KOPT-K1 (cell line): ENCODE data around the gene RNF220.

Experiments used
- H3K27ac ChIP-seq: fragments of 200-600 bp; sonication (generic); 2 replicates; pipeline ENCODE4 v1.5.1; 2016; ENCODE audit warnings: antibody characterized with exemption, mild to moderate bottlenecking, low read depth, low read length; ENCODE audit not compliant: poor library complexity, severe bottlenecking
- H3K36me3 ChIP-seq: fragments of 200-600 bp; sonication (generic); 2 replicates; pipeline ENCODE4 v1.5.1; 2017; ENCODE audit warnings: antibody characterized with exemption, mild to moderate bottlenecking, low read length, moderate library complexity; ENCODE audit not compliant: insufficient read depth
- H3K9me3 ChIP-seq: fragments of 200-600 bp; sonication (generic); 2 replicates; pipeline ENCODE4 v1.5.1; 2017; ENCODE audit warnings: antibody characterized with exemption, low read length, mild to moderate bottlenecking; ENCODE audit not compliant: insufficient read depth, poor library complexity, severe bottlenecking

The RNF220 gene

DNA sequence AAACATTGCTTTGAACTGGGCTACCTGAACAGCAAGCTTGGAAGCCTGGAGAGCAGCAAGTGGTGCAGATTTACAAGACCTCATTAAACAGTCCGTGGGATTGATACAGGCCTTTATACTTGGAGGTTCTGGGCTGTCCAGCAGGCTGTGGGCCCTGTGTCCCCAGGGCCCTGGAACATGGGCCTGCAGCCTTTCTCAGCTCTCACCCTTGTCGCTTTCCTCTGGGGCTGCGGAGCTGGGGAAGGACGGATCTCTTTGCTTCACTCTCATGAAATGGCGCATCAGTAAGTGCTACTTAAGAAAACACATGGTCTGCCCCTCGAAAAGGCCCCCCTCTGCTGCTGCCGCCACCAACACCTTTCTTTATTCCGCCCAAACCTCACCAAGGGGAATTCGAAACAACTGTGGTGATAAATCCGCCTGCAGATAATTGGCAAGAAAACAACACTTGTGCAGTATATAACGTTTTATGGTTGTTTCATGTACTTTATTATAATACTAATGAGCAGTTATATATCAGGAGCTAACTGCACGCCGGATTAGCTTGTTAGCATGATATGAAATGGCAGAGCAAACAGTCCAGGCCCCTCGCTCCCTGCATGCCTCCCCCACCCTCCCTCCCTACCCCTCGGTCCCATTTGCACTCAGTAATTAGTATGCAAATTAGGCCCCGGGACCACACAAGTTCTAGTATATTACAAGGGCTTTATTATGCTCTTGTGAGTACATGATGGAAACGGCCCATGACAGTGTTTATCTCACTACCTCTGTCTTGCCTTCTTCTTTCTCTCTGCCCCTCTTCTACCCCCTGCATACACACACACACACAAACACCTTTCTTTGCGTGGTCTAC, 131.5 kb downstream of the RNF220 start:
- Histone ChIP-seq H3K27ac (no peak overlapping the region), H3K9me3 (no peaks in the 10 kb centered on the region), H3K36me3 (no peaks in the 10 kb centered on the region)

DNA sequence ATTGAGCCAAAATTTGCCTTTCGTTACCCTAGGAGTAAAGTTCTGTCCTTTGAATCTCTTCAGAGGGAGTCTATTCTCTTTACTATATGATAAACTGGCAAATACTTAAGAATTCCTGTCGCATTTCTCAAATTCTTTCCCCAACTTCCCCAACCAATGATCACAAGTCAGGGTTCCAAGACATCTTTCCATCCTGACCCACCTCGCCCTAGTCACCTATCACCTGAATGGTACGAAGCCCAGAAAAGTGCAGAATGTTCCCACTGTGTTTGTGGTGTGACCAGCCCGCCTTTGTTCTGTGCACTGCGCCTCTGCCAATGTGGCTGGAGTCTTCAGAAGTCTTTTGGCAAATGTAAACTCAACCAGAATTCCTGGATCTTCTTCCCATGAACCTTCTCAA, 132.5 kb downstream of the RNF220 start:
- no peaks in the 10 kb centered on the region for H3K36me3 ChIP-seq
- no peaks in the 10 kb centered on the region for H3K9me3 ChIP-seq
- no peak overlapping the region for H3K27ac ChIP-seq

DNA sequence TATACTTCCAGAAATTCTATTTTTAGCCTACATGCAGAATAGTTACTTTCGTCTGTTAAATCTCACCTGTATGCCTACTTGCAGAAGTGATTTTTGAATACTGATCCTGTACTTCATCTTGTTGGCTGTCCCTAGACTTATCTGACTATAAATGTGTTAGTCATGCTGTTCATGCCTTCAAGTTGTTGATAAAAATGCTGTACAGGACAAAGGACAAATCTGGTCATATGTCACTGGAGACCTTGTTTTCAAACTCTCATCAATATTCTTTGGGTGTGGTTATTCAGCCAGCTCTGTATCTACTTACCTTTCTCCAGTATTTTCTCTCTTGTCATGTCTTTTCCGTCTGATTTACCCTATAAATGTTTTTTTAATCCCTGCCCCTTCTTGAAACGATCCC, 132.9 kb downstream of the RNF220 start:
- Histone ChIP-seq H3K27ac (no peak overlapping the region), H3K36me3 (no peaks in the 10 kb centered on the region), H3K9me3 (no peaks in the 10 kb centered on the region)

DNA sequence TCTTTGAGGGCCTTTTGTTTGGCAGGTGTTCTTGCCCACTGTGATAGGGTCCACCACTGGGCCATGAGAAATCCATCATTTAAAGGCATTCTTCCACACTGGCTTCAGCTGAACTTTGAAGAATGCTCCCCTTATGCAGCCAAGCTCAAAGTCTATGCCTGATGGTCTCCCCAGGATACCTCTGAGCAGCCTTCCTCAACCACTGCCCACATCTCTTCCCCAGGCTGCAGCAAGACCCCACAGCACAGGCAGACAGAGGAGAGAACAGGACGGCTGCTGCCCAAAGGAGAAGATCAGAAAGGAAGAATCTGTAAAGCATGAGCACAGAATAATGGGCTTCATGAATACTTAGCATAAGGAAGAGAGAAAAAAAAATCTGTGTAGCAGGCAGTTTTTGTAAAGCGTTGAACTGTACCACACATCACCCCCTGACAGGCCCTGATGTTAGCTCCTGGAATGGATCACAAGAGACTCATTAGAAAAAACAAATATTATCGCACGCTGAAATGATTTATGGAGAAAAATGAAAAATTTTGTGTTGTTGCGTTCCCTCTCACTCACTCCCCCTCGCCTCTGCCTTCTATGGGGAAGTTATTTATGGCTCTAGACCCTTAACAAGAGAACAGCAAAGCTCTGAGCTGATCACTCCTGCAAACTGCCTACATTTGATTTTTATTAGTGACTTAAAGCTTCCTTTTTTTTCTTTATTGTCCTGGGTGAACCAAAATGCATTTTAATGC, 135.1 kb downstream of the RNF220 start:
- H3K27ac ChIP-seq: no peak overlapping the region
- no peaks in the 10 kb centered on the region for H3K9me3 ChIP-seq
- H3K36me3 ChIP-seq: no peaks in the 10 kb centered on the region

DNA sequence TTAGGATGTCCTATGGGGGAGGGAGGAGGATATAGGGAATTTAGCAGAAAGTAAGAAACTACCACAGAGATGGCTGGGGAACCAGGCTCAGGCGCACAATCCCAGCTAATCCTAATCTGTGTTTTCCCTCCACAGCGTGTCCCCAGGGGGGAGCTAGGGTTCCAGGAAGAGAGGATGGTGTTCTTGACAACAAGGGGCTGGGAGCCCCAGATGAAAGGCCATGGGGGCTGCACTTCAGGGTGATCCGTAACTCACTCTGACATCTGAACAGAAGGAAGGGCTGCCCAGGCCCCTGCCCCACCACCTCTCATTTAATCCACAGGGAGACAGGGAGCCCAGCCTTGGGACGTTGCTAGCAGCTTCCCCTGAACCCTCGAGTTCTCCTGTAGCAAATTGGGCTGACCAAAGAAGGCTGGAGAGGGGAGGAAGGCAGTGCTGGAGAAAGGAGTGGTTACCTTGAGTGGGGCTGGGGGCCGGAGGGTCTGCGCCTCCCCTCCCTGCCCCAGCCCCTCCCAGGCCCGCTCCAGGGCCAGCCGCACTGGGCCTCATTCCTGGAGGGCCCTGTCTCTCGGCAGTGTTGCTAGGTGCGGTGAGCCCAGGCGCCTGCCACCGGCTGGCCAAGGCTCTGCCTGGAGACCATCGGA, 137.5 kb downstream of the RNF220 start:
- no peaks in the 10 kb centered on the region for H3K9me3 ChIP-seq
- no peak overlapping the region for H3K27ac ChIP-seq
- H3K36me3 ChIP-seq: no peaks in the 10 kb centered on the region

DNA sequence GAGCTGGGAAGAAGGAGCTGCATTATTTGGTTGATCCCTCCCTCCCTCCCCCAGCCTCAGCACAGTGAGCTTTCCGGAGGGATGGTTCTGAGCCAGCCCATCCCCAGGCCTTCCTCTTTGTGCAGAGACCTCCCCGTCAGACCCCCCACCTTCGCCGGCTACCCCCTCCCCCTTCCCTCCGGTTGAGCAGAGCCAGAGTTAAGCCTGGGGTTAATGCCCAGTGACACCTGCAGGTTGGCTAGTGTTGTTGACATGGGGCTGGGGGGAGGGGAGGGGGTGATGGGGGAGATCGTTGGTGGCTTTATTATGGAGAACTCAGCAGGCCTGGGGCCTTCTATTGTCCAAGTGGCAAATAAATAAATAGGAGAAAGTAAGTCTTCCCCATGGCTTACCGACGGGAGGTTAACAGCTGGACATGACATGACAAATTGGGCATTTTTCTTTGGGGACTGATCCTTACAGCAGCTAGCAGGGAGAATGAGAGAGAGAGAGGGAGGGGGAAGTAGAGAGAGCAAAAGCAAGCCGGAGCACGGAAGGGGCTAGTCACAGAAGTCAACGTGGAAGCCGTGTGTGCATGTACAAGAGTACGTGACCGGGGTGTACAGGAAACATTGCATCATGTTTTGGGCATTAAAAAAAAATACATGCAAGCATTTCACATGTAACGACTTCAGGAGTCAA, 138.1 kb downstream of the RNF220 start:
- Histone ChIP-seq H3K9me3 (no peaks in the 10 kb centered on the region), H3K27ac (no peak overlapping the region), H3K36me3 (no peaks in the 10 kb centered on the region)

DNA sequence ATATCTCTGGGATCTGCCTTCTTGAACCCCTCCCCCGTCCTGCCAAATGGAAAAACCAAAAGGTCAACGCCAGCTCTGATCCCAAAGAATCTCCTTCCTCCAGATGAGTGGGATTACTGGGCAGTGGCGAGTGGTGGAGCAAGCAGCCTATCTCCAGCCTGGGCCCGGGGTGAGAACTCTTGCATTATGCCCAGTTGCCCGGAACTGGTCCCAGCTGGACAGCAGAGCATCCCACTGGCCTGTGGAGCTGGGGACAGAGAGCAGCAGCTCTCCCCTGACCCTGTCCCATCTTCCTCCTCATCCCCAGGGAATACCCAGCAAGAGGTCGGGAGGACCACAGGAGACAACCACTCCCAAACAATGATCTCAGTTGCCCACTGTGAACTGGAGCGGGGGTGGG, 138.7 kb downstream of the RNF220 start:
- no peaks in the 10 kb centered on the region for H3K9me3 ChIP-seq
- no peak overlapping the region for H3K27ac ChIP-seq
- H3K36me3 ChIP-seq: no peaks in the 10 kb centered on the region

DNA sequence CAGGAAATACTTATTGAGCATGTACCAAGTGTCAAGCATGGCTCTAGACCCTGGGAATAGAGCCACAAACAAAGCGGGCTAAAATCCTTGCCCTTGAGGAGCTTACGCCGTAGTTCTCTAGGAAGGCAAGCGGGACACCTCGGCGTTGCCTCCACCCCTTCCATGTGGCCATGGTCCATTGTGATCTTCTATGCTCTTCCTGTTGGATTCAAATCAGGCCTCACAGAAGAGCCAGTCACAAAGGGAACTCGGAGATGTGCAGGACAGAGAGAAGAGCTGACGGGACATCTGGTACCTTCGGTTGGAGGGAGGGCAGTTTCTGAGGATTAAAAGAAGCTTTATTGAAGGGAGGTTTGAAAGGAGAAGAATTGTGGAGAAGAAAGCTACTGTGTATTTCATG, 139.9 kb downstream of the RNF220 start:
- Histone ChIP-seq H3K36me3 (no peaks in the 10 kb centered on the region), H3K27ac (no peak overlapping the region), H3K9me3 (no peaks in the 10 kb centered on the region)

DNA sequence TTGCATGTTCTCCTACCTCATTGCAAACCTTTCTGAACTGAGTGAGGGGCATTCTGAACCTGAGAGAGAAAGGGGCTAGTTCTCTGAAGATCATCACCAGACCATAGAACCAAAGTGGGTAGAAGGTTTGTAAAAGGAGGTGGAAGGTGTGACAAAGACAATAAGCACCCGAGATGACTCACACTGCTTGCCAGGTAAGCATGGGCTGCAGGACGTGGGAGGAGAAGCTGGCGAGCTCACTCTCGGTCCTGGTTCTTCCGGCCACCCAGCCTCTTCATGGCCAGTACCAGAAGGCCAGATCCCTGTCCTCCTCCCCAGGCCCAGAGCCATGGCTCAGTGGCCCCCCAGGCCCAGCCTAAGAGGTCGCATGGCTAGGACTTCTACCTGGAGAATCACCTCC, 140.9 kb downstream of the RNF220 start:
- no peaks in the 10 kb centered on the region for H3K36me3 ChIP-seq
- no peak overlapping the region for H3K27ac ChIP-seq
- no peaks in the 10 kb centered on the region for H3K9me3 ChIP-seq

DNA sequence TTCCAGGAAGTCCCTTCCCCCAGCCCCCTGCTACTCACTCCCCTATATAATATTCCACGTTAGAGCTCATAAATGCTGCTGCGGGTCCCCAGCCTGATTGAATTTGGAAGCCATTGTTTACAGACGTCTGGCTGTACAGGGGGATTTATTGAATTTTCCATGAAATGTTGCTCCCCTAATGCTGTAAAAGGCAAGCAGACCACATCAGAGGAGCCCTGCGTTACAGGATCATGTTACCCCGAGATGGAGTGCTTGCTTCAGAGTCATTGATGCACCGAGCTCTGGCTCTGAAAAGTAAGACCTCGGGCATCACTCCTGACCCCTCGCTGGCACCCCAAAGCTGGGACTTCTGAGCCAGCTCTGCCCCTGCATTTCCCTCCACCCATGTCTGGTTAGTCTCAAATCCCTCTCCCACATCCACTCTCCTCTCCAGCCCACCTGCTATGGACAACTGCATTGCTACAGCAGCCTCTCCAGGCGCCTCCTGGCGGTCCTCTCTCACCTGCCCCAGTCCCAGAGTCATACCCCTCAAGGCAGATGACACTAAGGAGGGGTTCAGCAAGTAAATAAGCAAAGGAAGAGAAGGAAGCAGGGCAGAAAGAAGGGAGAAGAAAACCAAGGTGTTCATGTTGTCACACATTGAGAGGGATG, 141.5 kb downstream of the RNF220 start:
- H3K27ac ChIP-seq: no peak overlapping the region
- H3K9me3 ChIP-seq: no peaks in the 10 kb centered on the region

DNA sequence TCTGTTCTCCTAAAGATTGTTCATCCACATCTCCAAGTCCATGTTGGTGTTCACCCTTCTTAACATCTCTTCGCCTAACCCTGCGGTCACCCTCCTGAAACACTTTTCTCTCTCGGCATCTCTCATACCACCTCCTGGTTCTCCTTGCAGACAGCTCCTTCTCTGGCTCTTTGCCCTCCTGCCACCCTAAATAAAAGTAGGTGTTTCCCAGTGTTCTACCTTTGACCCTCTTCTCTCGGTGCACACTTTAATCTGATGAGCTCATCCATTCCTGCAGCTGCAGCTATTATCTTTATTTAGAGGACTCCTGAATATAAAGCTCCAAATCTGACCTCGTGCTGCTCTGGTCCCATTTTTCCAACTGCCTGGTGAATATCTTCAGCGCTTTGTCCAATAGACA, 142.3 kb downstream of the RNF220 start:
- no peaks in the 10 kb centered on the region for H3K9me3 ChIP-seq
- no peaks in the 10 kb centered on the region for H3K36me3 ChIP-seq
- H3K27ac ChIP-seq: no peak overlapping the region

More for the DNA sequence above, 141.5 kb downstream of the RNF220 start:
- no peaks in the 10 kb centered on the region for H3K36me3 ChIP-seq

DNA sequence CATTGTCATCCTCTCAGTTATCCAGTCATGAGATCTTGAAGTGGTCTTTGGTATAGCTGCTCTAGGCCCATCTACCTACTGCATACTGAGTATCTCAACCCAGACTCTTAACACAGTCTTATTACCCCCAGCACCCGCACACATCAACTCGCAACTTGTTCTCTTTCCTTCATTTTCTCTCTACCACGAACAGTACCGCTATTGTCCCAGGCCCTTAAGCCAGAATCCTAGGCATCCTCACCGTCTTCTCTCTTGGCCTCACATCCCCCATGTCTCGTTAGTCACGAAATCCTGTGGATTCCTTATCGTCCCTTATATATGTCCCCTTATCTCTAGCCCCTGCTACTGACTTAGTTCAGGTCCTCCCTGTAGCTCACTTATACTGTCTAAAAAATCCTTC, 142.8 kb downstream of the RNF220 start:
- H3K36me3 ChIP-seq: no peaks in the 10 kb centered on the region
- no peaks in the 10 kb centered on the region for H3K9me3 ChIP-seq
- H3K27ac ChIP-seq: no peak overlapping the region

DNA sequence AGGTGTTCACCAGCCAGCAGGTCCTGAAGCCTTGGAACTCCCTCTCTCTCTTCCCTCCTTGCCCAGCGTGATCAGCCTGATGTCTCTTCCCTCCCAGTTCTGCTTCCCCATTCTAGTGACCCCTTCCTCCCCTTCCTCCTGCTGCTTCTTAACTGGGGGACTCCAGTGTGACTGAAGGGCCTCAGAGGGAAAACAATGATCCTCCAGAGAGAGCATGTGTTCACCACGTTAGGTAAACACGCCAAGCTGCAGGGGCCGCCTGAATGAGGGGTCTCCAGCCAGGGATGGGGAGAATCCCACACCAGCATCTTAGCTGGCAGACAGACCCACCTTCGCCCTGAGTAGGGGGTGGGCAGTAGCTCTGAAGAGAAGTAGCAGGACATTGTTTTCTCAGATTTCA, 144.5 kb downstream of the RNF220 start:
- no peaks in the 10 kb centered on the region for H3K36me3 ChIP-seq
- H3K27ac ChIP-seq: no peak overlapping the region
- H3K9me3 ChIP-seq: no peaks in the 10 kb centered on the region

DNA sequence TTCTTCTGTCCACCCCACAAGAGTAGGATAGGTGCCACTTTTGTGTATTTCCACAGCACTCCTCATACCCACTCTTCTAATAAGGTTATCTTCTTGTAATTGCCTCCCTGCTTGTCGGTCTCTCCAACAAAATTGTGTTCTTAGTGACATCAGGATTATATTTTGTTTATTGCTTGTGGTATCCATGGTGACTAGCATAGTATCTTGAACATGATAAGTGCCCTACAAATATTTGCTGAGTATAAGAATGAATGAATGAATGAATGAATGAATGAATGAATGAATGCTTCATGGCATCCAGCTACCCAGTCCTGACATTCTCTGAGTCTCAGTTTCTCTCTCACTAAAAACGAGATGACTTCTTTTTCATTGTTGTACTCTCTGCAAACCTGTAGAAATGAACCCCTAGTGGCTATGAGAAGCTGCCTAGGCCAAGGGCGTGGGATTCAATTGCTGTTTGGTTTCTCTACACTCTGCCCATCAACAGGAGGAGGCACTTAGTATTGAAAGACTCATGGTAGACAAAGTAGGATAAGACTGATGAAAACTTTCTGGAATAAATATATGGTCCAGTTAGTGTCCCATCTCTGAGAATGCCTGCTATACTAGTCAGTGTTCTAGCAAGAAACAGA, 148.2 kb downstream of the RNF220 start:
- no peaks in the 10 kb centered on the region for H3K36me3 ChIP-seq
- H3K9me3 ChIP-seq: no peaks in the 10 kb centered on the region
- no peak overlapping the region for H3K27ac ChIP-seq
